Dendritic cell treated with granulocyte-macrophage colony-stimulating factor and Interleukin-4, amounts not matched to agents 40 ng/mL and 50 ng/mL, for 4 days (primary cell): ENCODE data around the gene NR4A2.
A peak's percentile ranks its signal among the peaks of the same experiment; 100 is the strongest.

Source experiments
- H3K27ac Mint-ChIP-seq: one replicate; pipeline ENCODE4 v1.8.0; 2022; ENCODE audit warnings: mild to moderate bottlenecking, mixed read lengths
- H3K27me3 Mint-ChIP-seq: one replicate; pipeline ENCODE4 v1.8.0; 2022; ENCODE audit warnings: mild to moderate bottlenecking, mixed read lengths
- H3K36me3 Mint-ChIP-seq: one replicate; pipeline ENCODE4 v1.8.0; 2022; ENCODE audit warnings: low read depth, mixed read lengths
- H3K4me1 Mint-ChIP-seq: one replicate; pipeline ENCODE4 v1.8.0; 2022; ENCODE audit warnings: low read depth, mixed read lengths
- H3K4me3 Mint-ChIP-seq: one replicate; pipeline ENCODE4 v1.8.0; 2022; ENCODE audit warnings: mild to moderate bottlenecking, moderate library complexity, mixed read lengths
- H3K9me3 Mint-ChIP-seq: one replicate; pipeline ENCODE4 v1.8.0; 2022; ENCODE audit warnings: mixed read lengths
- intact Hi-C: fragments of 100-400 bp; cut with micrococcal nuclease; formaldehyde crosslinking; loops from one replicate; pipeline ENCODE4 v1.15.0; 2022

The NR4A2 gene

GRCh38 chr2:156333951-156334495 lies 1.5 kb upstream of the NR4A2 start:
- Mint-ChIP-seq H3K9me3 (no peaks in the 10 kb centered on the region), H3K4me3 (peak overlapping the region; percentile 94), H3K27me3 (peaks cover 17% of the 10 kb centered on the region), H3K27ac (peak overlapping the region; percentile 98), H3K36me3 (peaks cover 31% of the 10 kb centered on the region), H3K4me1 (peaks cover 58% of the 10 kb centered on the region)
- intact Hi-C loops, result loop anchor here (1.0 to 2.0 kb wide), 2 partner anchors 8 to 67 kb away; no protein-coding TSS in a partner anchor

- Mint-ChIP-seq H3K27ac (peak overlapping the region; percentile 98), H3K9me3 (no peaks in the 10 kb centered on the region), H3K27me3 (peaks cover 23% of the 10 kb centered on the region), H3K36me3 (peaks cover 31% of the 10 kb centered on the region), H3K4me1 (peaks cover 59% of the 10 kb centered on the region), H3K4me3 (peak overlapping the region; percentile 94)
- intact Hi-C loops, result no loop called here
These were observed 891 bp upstream of the NR4A2 start for GRCh38 chr2:156333274-156333950.

- intact Hi-C loops, result no loop called here
- H3K36me3 Mint-ChIP-seq, result peaks cover 36% of the 10 kb centered on the region
- H3K27ac Mint-ChIP-seq, result peak overlapping the region; percentile 98
- peaks cover 35% of the 10 kb centered on the region for H3K27me3 Mint-ChIP-seq
- H3K4me3 Mint-ChIP-seq, result peak overlapping the region; percentile 94
- peaks cover 68% of the 10 kb centered on the region for H3K4me1 Mint-ChIP-seq
- no peaks in the 10 kb centered on the region for H3K9me3 Mint-ChIP-seq
These were observed 312 bp downstream of the NR4A2 start for GRCh38 chr2:156332284-156332533.

- Mint-ChIP-seq H3K9me3 (no peaks in the 10 kb centered on the region), H3K36me3 (peaks cover 36% of the 10 kb centered on the region), H3K27me3 (peaks cover 40% of the 10 kb centered on the region), H3K4me1 (peaks cover 68% of the 10 kb centered on the region), H3K4me3 (peak overlapping the region; percentile 94), H3K27ac (peak overlapping the region; percentile 98)
- intact Hi-C loops, result no loop called here
These were observed 793 bp downstream of the NR4A2 start for GRCh38 chr2:156331572-156332283.

- intact Hi-C loops, result loop anchor here (10.0 kb wide), 1 partner anchor 955 kb away; no protein-coding TSS in a partner anchor
- H3K27me3 Mint-ChIP-seq, result peaks cover 56% of the 10 kb centered on the region
- no peak overlapping the region for H3K27ac Mint-ChIP-seq
- H3K9me3 Mint-ChIP-seq, result no peaks in the 10 kb centered on the region
- H3K4me1 Mint-ChIP-seq, result peaks cover 70% of the 10 kb centered on the region
- H3K36me3 Mint-ChIP-seq, result peaks cover 36% of the 10 kb centered on the region
- peak overlapping the region; percentile 71 for H3K4me3 Mint-ChIP-seq
These were observed 2.4 kb downstream of the NR4A2 start for GRCh38 chr2:156329927-156330726.

- Mint-ChIP-seq H3K27ac (no peak overlapping the region), H3K27me3 (peaks cover 58% of the 10 kb centered on the region), H3K4me3 (peak overlapping the region; percentile 71), H3K36me3 (peaks cover 32% of the 10 kb centered on the region), H3K4me1 (peaks cover 70% of the 10 kb centered on the region), H3K9me3 (no peaks in the 10 kb centered on the region)
- intact Hi-C loops, result loop anchor here (10.0 kb wide), 1 partner anchor 954 kb away; no protein-coding TSS in a partner anchor
These were observed 3.2 kb downstream of the NR4A2 start for GRCh38 chr2:156329031-156329926.

- H3K9me3 Mint-ChIP-seq, result no peaks in the 10 kb centered on the region
- peak overlapping the region; percentile 71 for H3K4me3 Mint-ChIP-seq
- no peak overlapping the region for H3K27ac Mint-ChIP-seq
These were observed 4.5 kb downstream of the NR4A2 start for GRCh38 chr2:156327835-156328695.

GRCh38 chr2:156326526-156327095 lies 5.9 kb downstream of the NR4A2 start:
- H3K36me3 Mint-ChIP-seq, result peaks cover 14% of the 10 kb centered on the region
- H3K27me3 Mint-ChIP-seq, result peaks cover 83% of the 10 kb centered on the region
- peaks cover 65% of the 10 kb centered on the region for H3K4me1 Mint-ChIP-seq
- no peak overlapping the region for H3K4me3 Mint-ChIP-seq
- intact Hi-C loops, result loop anchor here (10.0 kb wide), 1 partner anchor 952 kb away; no protein-coding TSS in a partner anchor
- H3K9me3 Mint-ChIP-seq, result no peaks in the 10 kb centered on the region
- no peak overlapping the region for H3K27ac Mint-ChIP-seq

More at GRCh38 chr2:156327835-156328695, 4.5 kb downstream of the NR4A2 start:
- Mint-ChIP-seq H3K36me3 (peaks cover 21% of the 10 kb centered on the region), H3K4me1 (peaks cover 66% of the 10 kb centered on the region), H3K27me3 (peaks cover 69% of the 10 kb centered on the region)
- intact Hi-C loops, result loop anchor here (10.0 kb wide), 1 partner anchor 953 kb away; no protein-coding TSS in a partner anchor

- no peak overlapping the region for H3K27ac Mint-ChIP-seq
- H3K27me3 Mint-ChIP-seq, result peaks cover 90% of the 10 kb centered on the region
- H3K4me1 Mint-ChIP-seq, result peaks cover 64% of the 10 kb centered on the region
- intact Hi-C loops, result loop anchor here (10.0 kb wide), 1 partner anchor 951 kb away; no protein-coding TSS in a partner anchor
- H3K36me3 Mint-ChIP-seq, result peaks cover 14% of the 10 kb centered on the region
- no peaks in the 10 kb centered on the region for H3K9me3 Mint-ChIP-seq
- H3K4me3 Mint-ChIP-seq, result no peak overlapping the region
These were observed 6.6 kb downstream of the NR4A2 start for GRCh38 chr2:156325688-156326525.

- intact Hi-C loops, result loop anchor here (10.0 kb wide), 1 partner anchor 949 kb away; no protein-coding TSS in a partner anchor
- Mint-ChIP-seq H3K27me3 (peaks cover 92% of the 10 kb centered on the region), H3K36me3 (peaks cover 5% of the 10 kb centered on the region), H3K4me1 (peaks cover 59% of the 10 kb centered on the region), H3K4me3 (no peak overlapping the region), H3K27ac (no peak overlapping the region), H3K9me3 (no peaks in the 10 kb centered on the region)
These were observed 8.8 kb downstream of the NR4A2 start for GRCh38 chr2:156323754-156324153.

GRCh38 chr2:156322686-156323231 lies 9.8 kb downstream of the NR4A2 start:
- Mint-ChIP-seq H3K4me3 (peak overlapping the region; percentile 48), H3K27me3 (peaks cover 92% of the 10 kb centered on the region), H3K4me1 (peaks cover 49% of the 10 kb centered on the region), H3K27ac (no peak overlapping the region), H3K9me3 (no peaks in the 10 kb centered on the region), H3K36me3 (peaks cover 2% of the 10 kb centered on the region)
- intact Hi-C loops, result loop anchor here (10.0 kb wide), 1 partner anchor 948 kb away; no protein-coding TSS in a partner anchor
